HepG2 (cell line): Measurements from ENCODE around the gene C22orf31. TPM values are rescaled to one million over a fixed set of nuclear protein-coding genes. Genes with fewer than 3 reads are reported as not detected.

ENCODE experiments used
- E2F5 ChIP-seq: sonication (generic); formaldehyde crosslinking; conservative IDR thresholded peaks from 2 replicates; pipeline ENCODE4 v1.4.0; 2020; ENCODE audit warnings: missing genetic modification reagents
- ELF1 ChIP-seq: sonication (generic); formaldehyde crosslinking; IDR thresholded peaks from 2 replicates; pipeline ENCODE4 v1.4.0; 2020; ENCODE audit warnings: missing genetic modification reagents
- HNF1B ChIP-seq: sonication (generic); formaldehyde crosslinking; IDR thresholded peaks from 2 replicates; pipeline ENCODE4 v1.5.1; 2020; ENCODE audit warnings: mild to moderate bottlenecking, moderate library complexity, missing genetic modification reagents
- HNF4A ChIP-seq: sonication (generic); formaldehyde crosslinking; IDR thresholded peaks from 2 replicates; pipeline ENCODE4 v1.4.0; 2020; ENCODE audit warnings: missing genetic modification reagents
- HNF4G ChIP-seq, 2 experiments: sonication (generic) in 1 of 2; formaldehyde crosslinking in 1 of 2; IDR thresholded peaks; 2 replicates each; pipeline versions ENCODE4 v1.4.0 to v1.6.1; 2011 to 2020; ENCODE audit warnings: borderline replicate concordance in 2 of 2, low read depth in 2 of 2, mild to moderate bottlenecking in 2 of 2, low read length in 1 of 2, missing genetic modification reagents in 1 of 2, moderate library complexity in 1 of 2
- LCORL ChIP-seq, 2 experiments: fragments of 450-650 bp in 1 of 2; sonication (generic) in 1 of 2; formaldehyde crosslinking in 1 of 2; IDR thresholded peaks; 2 replicates each; pipeline versions ENCODE4 v1.5.0 to v1.6.1; 2017 to 2020; ENCODE audit warnings: antibody characterized with exemption in 1 of 2, missing genetic modification reagents in 1 of 2
- NR2C2 ChIP-seq: sonication (generic); formaldehyde crosslinking; IDR thresholded peaks from 2 replicates; pipeline ENCODE4 v1.4.0; 2020; ENCODE audit warnings: missing genetic modification reagents, mild to moderate bottlenecking, moderate library complexity, borderline replicate concordance
- PTBP1 ChIP-seq: fragments of 200-400 bp; formaldehyde crosslinking; IDR thresholded peaks from 2 replicates; pipeline ENCODE4 v1.6.1; 2018; ENCODE audit warnings: low read length, low read depth; ENCODE audit not compliant: poor library complexity, severe bottlenecking
- RBAK ChIP-seq: sonication (generic); formaldehyde crosslinking; IDR thresholded peaks from 2 replicates; pipeline ENCODE4 v1.5.1; 2020; ENCODE audit warnings: mild to moderate bottlenecking, missing genetic modification reagents
- RFXAP ChIP-seq: sonication (generic); formaldehyde crosslinking; IDR thresholded peaks from 2 replicates; pipeline ENCODE4 v1.4.0; 2020; ENCODE audit warnings: missing genetic modification reagents, borderline replicate concordance
- RXRB ChIP-seq: IDR thresholded peaks from 2 replicates; pipeline ENCODE4 v1.6.1; 2016; ENCODE audit warnings: borderline replicate concordance, missing genetic modification reagents, missing compliant biosample characterization
- TBL1XR1 ChIP-seq: fragments of 150-350 bp; IDR thresholded peaks from 2 replicates; pipeline ENCODE4 v1.6.1; 2014; ENCODE audit warnings: borderline replicate concordance, low read length; ENCODE audit not compliant: partially characterized antibody
- ZNF224 ChIP-seq: sonication (generic); formaldehyde crosslinking; IDR thresholded peaks from 2 replicates; pipeline ENCODE4 v1.5.0; 2020; ENCODE audit warnings: mild to moderate bottlenecking, missing genetic modification reagents
- ZNF788 ChIP-seq: sonication (generic); formaldehyde crosslinking; IDR thresholded peaks from 2 replicates; pipeline ENCODE4 v1.5.0; 2020; ENCODE audit warnings: mild to moderate bottlenecking, missing genetic modification reagents, borderline replicate concordance
- polyA plus RNA-seq, 8 experiments: library from polyadenylated mRNA; depleted of rRNA in 3 of 8; stranded (reverse) in 7 of 8; unstranded in 1 of 8; fragments of >200 nt; fragmentation: Illumina TruSeq in 4 of 8; extraction: Trizol in 4 of 8; gene quantifications; 2 replicates each; pipeline versions ENCODE4 v1.2.1 to v1.2.3, GENCODE V29; 2011 to 2016; ENCODE audit warnings: low read depth in 4 of 8, missing spikeins in 1 of 8, mixed read lengths in 1 of 8; ENCODE audit not compliant: insufficient read depth in 1 of 8
- total RNA-seq, 5 experiments: library from RNA; depleted of rRNA; stranded (reverse); fragments of >200 nt; fragmentation: Illumina TruSeq; extraction: Trizol; gene quantifications; 2 replicates each; pipeline ENCODE4 v1.2.3, GENCODE V29; 2016; ENCODE audit warnings: low read depth in 1 of 5

Gene C22orf31
- total and polyA plus RNA-seq, 2 of the 13 experiments (the other 11 are each of a cell fraction or from before 2014, with no cell fraction given), result not detected

- no peak for TF ChIP-seq E2F5 (CRISPR knock-in tag)
- TF ChIP-seq HNF4A (CRISPR knock-in tag), result peak; percentile 78
- TF ChIP-seq RBAK, result peak; percentile 99
- 0 out of 2 replicates have a peak, but pooled peaks have one; percentile 21 for TF ChIP-seq HNF1B (CRISPR knock-in tag)
- no peak for TF ChIP-seq RFXAP (CRISPR knock-in tag)
- TF ChIP-seq ZNF224, result no peak
- TF ChIP-seq ELF1 (CRISPR knock-in tag), result no peak
- TF ChIP-seq PTBP1, result no peak
- peak; percentile 72 for TF ChIP-seq TBL1XR1
- TF ChIP-seq ZNF788 (CRISPR knock-in tag), result no peak
- peak; percentile 71 for TF ChIP-seq HNF4G (IDR thresholded peaks at IDR 0.05; ENCODE audit: borderline replicate concordance, low read depth, low read length)
- TF ChIP-seq HNF4G (CRISPR knock-in tag; IDR thresholded peaks at IDR 0.05; ENCODE audit: borderline replicate concordance, low read depth), result no peak
- peak; percentile 71 for TF ChIP-seq RXRB (CRISPR knock-in tag)
- peak; percentile 87 for TF ChIP-seq NR2C2 (CRISPR knock-in tag)
- no peak for TF ChIP-seq LCORL (IDR thresholded peaks at IDR 0.05)
- TF ChIP-seq LCORL (CRISPR knock-in tag; IDR thresholded peaks at IDR 0.05), result no peak
Measured at GRCh38 chr22:29018293-29019189, 43.1 kb downstream of the C22orf31 start (continued).
